Hematopoietic multipotent progenitor cell treated with erythropoietin and hydrocortisone succinate and interleukin-3 and kit ligand, for 6 days (in vitro differentiated cells): Measurements from ENCODE around the gene UCP3.
"Not testable (repeated sequence)": the region's sequence is repeated elsewhere in the genome, so short reads cannot be mapped to it uniquely, and the experiment has no call there.

ENCODE experiments used
- DNase-seq: peaks from one replicate; pipeline ENCODE4 v3.0.0-alpha.2; 2015

The UCP3 gene

DNA sequence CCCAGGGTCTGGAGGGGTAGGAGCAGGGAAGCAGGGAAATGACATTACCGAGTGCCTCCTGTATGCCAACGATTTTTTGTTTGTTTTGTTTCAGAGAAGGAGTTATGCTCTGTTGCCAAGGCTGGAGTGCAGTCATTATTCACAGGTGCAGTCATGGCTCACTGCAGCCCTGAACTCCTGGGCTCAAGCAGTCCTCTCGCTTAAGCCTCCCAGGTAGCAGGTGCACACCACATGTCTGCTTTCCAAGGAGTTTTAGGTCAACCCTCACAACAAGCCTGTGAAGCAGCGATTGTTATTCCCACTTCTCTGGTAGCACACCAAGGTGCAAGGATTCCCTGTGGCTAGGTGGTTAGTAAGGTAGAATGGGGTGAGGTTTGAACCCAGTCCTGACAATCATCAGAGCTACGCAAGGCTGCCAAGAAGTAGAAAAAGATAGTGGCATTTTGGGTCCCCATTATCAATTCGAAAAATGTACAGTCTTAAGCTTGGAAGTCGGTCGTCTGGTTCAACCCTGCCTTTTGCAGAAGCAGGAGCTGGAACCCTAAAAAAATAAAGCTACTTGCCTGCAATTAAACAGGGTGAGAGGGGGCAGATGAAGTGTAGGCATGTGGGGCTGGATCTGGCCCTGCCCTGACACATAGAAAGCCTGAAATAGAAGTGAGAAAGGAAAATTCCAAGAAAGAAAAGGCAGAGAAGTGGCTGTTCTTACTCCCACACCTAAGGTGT is 9.1 kb downstream of the UCP3 start:
- DNase-seq: no peak

DNA sequence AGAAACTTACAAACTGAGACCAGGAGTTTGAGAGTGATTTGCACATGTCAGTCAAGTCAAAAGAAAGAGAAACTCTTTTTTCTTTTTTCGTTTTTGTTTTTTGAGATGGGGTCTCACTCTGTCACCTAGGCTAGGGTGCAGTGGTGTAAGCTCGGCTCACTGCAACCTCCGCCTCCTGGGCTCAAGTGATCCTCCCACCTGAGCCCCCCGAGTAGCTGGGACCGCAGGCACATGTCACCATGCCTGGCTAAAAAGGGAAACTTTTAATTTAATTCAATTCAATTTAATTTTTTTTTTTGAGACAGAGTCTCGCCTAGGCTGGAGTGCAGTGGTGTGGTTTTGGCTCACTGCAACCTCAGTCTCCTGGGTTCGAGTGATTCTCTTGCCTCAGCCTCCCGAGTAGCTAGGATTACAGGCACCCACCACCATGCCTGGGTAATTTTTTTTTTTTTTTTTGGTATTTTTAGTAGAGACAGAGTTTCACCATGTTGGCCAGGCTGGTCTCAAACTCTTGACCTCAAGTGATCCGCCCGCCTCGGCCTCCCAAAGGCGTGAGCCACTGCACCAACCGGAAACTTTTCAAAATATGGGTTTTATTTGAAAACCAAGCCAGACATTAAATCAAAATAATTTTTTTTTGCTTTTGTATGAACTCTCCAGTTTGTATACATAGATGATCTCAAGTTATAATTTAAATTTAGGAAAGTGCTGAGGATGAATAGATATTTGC is 9.9 kb downstream of the UCP3 start:
- no peak for DNase-seq

DNA sequence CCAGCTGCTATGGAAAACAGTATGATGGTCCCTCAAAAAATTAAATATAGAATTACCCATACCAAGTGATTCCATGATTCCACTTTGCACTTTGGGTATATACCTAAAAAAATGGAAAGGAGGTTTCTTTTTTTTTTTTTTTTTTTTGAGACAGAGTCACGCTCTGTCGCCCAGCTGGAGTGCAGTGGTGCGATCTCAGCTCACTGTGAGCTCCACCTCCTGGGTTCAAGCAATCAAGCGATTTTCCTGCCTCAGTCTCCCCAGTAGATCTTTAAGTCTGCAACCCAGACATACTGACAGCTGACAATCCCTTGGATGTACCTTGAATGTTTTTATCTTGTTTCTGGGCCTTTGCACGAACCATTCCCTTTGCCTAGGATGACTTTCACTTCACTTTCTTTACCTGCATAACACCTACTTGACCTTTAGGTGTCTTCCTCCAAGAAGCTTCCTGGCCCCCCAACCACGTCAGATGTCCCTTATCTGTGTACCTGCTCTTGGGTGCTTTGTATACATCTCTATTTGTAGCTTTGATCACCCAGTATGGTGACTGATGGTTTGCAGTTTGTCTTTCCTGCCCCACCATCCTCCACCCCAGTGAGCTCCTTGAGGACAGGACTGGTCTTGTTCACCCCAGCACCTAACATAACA is 11.6 kb downstream of the UCP3 start:
- no peak for DNase-seq

DNA sequence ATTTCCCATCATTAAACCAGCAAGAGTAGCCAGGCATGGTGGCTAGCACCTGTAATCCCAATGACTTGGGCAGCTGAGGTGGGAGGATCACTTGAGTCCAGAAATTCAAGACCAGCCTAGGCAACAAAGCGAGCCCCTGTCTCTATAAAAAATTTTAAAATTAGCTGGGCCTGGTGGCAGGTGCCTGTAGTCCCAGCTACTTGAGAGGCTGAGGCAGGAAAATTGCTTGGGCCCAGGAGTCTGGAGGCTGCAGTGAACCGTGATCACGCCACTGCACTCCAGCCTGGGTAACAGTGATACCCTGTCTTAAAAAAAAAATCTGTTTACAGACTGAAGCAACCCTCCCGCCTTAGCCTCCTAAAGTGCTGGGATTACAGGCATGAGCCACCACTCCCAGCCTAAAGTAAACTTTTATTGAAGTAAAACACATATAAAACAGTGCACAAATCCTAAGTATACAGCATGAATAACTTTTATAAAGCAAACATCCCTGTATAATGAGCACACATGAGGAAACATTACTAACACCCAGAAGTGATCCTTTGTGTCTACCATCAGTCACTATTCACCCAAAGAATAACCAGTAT is 12.6 kb downstream of the UCP3 start:
- no peak for DNase-seq

DNA sequence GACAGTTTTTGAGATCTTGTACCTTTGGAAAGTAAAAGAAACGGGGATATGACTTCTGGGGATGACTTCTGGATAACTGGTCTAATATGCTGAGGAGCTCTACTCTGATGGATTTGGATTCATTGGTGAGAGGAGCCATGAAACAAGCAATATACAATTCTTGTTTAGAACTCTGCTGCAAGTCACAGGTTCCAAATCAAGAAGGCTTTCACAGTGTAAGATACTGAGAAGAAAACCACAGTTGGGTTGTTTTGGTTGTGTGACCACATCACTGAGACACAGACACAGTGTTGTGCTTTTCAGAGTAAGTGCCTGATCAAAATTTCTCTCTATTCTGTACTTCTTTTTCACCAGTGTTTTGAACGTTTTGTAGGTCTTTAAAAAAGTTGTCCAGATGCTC is 13.2 kb downstream of the UCP3 start:
- DNase-seq: no peak

DNA sequence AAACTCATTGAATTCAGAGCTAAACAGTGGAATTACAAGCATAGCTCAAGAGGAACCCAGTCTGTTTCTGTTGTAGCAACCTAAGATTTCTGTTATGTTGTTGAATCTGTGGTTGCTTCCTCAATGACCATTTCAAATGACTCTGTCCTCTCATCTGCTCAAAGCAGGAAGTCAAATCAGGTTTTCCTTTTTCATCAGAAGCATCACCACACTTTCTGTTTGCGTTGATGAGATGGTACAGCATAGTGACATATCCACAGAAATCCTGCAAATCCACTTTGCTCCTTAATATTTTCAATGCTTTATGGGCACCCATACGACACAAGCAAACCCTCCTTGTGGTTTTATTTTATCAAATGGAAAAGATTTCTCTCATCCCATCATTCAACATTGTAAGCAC is 13.6 kb downstream of the UCP3 start:
- peak; percentile 56 for DNase-seq

DNA sequence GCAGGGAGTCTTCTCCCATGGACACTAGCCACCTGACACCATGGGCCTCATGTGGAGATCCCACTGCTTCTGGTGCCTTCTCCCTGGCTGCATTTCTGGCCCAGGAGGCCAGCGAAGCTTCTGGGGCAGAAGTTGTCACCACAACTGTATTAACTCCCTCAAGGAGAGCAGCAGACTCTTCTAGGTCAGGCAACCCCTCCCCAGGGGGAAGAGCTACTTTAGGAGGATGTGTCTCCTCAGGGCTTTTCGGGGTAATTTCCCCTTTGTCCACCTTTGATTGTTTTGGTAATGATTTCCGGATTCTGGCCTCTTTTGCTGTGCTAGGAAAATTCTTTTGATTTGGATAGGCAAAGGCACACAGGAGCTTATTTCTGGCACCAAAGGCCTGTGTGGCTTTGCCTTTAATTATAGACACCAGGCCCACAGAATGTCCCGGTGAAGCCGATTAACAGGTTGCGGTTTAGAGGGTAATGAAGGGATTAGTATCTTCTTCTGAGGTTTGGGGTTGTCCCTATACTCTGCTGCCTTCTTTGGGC is 17.3 kb downstream of the UCP3 start:
- DNase-seq: no peak

DNA sequence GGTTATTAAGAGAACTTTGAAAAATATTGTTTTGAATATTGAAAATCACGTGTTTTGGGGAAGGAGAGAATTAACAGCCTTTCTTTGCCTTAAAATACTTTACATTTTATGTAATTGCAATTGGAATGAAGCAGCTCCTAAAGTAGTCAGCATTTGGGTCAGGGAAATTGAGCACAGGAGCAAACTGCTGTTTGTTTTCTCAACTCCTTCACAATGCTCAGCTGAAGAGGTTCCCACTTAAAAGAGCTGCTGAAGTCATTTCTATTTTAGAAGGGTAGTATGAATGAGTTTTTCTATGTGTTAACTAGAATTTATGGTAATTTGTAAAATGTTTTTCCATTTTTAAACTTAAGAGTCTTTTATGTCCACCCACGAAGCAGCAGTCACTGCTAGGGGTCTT is 18.2 kb downstream of the UCP3 start:
- no peak for DNase-seq

DNA sequence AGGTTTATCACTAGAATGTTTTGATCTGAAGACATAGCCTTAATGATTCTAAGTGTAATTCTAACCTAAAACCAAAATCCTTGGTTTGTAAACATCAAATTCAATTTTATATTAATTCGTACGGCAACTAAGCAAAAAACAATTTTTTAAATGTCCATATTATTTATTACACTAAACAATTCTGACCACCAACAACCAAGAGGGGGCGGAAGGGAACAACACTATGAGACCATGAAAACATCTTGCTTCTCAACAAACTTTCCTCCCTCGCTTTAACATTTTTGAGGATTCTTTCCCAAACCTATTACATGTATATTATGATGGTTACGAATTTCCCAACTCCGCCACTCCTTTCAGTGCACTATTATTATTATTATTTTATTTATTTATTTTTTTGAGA is 19.7 kb downstream of the UCP3 start:
- DNase-seq: peak; percentile 58

DNA sequence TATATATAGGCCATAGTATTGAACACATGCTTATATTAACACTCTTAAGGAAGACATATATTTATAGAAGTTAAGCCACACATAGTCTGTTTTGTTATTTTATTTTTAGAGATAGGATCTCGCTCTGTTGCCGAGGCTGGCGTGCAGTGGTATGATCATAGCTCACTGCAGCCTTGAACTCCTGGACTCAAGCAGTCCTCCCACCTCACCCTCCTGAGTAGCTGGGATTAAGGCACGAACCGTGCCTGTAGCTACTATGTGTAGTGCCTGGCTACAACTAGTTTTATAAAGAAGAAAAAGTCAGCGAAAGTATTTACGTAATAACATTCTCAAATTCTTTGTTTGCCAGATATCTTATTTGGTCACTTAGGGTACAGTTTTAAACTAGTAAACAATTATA is 20.7 kb downstream of the UCP3 start:
- DNase-seq: no peak

DNA sequence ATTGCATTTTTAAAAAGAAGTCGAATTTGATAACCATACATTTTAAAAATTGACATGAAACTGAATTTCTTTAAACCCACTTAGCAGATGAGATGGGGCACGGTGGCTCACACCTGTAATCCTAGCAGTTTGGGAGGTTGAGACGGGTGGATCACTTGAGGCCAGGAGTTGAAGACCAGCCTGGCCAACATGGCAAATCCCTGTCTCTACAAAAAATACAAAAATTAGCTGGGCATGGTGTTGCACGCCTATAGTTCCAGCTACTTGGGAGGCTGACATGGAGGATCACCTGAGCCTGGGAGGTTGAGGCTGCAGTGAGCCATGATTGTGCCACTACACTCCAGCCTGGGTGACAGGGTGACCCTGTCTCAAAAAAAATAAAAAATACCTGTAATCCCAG is 23.2 kb downstream of the UCP3 start:
- DNase-seq: not testable (repeated sequence)

DNA sequence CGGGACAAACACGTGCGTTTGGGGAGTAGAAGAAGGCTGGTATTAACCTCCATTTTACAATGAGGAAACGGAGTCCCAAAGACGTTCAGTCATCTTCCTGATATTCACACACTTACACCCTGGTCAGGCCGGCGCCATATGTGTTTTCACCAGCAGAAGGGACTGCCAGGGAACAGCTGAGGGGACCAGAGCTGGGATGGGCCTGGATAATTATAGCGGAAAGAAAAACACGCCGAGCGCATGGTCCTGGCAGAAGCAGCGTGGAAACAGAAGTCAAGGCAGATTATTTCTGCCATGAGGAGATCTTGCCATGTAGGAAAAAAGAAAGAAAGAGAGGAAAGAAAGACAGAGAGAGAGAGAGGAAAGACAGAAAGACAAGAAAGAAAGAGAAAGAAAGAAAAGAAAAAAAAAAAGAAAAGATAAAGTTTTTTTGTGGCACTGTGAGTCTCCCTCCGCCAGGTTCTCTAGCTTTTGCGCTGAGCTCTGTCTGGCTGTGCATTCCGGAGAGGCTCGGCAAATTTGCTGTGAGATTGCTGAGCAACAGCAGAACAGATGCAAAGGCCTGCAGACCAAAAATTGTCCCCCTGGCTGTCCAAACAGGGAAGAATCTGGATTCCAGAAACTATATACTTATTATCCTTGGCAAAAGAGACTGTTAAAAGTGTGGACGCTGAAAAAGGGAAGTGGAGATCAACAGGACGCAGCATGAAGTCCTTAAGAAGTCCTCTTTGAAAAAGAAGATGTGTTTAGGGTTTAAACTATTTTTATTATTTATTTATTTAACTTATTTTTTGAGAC is 24.9 kb downstream of the UCP3 start:
- DNase-seq: peak; percentile 58

DNA sequence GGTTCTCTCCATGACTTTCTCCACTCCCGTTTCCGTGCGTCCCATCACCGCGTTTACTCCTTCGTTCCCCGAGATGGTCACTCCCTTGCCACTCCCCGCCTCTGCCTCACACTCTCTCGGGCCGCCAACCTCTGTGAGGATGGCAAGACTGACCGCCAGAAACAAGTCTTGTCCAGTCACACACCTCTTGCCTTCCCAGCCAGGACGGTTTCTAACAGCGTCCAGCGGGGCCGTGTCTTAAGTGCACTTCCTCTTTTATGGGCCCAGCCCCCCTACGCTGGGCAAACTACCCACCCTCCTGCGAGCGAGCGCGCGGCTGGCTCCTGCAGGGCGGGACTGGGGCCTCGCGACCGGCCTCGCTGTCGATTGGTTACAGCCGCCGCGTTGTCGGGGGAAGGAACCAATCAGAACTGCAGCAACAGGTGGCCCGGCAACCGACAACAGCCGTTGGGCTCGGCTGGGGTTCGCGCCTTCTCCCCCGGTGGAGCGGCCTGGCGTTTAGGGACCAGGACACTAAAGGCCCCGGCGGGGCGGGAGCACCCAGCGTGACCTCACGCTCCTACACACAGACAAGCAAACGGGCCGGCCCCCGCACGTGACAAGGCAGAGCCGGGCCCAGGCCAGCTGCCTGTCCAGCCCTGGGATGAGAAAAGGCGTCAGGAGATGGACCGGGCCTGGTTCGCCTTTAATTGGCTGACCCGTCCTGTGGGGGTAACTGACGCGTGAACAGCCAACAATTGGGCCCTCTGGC is 25.7 kb downstream of the UCP3 start:
- peak; percentile 98 for DNase-seq

DNA sequence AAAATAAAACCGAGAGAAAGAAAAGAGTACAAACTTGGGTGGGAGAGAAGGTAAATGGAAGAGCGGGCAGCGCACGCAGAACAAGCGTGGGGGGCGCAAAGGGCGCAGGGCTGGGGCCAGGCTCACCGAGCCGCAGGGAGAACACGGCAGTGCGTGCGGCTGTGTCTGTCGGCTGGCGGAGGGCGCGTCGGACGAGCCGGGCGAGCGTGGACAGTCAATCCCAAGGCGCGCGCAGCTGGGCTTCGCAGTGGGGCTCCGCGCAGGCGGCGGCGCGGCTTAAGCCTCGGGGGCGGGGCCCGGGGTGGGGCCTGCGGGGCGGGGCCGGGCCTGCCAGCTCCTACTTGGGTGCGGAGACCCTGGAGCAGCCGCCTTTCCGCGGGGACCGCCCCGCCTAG is 26.3 kb downstream of the UCP3 start, which contains the start of gene UCP2:
TSS of gene UCP2 (minus strand) at position 249 of the 395 bp plus-strand sequence. CDS start 4,465 bp downstream, outside the sequence.
- DNase-seq: peak; percentile 94

DNA sequence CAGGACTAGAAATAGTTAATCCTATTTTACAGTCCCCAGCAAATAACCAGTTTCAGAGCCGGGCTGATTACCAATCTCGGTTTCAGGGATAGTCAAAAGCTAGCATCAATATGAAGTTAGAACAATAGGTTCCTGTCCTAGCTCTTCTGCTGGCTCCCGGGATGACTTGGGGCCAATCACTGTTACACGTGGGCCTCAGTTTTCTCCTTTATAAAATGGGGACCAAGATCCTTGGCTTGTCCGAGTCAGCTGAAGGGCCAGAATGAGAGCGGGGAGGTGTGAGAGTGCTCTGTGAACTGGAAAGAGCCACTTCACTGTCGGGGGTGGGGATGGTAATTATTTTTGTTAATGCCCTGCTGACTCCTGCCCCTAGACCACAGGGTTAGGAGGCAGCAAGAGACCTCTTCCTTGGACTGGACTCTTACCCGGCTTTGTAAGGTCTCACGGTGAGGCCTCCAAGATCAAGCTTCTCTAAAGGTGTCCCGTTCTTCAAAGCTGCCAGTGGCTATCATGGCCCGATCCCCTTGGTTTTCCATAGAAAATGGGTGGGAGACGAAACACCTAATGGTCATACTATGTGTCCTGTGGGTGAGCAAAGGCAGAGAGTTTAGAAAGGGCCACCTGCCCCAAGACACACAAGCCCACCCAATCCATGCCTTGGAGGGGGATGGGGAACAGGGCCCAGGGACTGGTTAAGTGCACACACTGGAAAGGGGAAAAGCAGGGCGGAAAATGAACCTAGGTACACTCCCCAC is 27.7 kb downstream of the UCP3 start:
- no peak for DNase-seq

DNA sequence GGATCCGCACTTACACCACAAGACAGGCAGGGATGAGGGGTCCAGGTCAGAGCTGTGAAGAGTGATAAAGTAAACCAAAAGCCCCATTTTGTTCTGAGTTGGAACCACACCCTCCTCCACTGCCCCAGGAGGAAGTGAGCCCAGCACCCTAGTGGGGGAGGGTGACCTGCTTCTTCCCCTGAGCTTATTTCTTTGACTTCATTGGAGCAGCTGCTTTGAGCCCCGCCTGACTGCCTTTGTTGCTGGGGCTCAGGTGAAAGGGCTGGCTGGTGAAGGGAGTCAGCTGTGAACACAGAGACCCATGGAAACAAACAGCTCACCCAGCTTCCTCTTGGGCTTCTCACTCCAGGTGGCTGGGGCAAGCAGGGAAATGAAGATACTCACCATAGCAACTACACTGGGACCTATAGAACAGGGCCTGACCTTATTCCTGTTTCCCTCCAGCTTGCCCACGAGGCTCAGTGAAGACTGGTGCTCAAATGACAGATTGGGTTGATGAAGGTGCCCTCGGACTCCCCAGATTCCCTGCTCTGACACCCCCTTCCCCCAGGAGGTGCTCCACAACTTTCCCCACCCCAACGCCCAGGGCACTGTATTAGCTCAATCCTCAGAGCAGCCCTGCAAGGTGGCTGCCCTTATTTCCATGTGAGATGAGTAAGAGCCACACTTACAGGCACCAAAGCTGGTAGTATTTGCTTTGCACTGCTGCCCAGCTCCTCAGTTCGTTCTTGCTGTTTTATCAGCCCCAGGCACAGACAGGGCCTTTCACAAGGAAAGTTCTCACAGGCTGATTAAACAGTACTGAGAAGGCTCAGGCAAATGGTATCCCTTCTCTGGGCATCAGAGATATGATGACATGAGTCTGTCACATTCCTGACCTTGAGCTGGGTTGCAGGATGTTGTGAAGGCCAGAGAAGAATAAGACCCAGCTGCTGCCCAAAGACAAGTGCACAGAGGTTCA is 28.6 kb downstream of the UCP3 start:
- peak; percentile 94 for DNase-seq

DNA sequence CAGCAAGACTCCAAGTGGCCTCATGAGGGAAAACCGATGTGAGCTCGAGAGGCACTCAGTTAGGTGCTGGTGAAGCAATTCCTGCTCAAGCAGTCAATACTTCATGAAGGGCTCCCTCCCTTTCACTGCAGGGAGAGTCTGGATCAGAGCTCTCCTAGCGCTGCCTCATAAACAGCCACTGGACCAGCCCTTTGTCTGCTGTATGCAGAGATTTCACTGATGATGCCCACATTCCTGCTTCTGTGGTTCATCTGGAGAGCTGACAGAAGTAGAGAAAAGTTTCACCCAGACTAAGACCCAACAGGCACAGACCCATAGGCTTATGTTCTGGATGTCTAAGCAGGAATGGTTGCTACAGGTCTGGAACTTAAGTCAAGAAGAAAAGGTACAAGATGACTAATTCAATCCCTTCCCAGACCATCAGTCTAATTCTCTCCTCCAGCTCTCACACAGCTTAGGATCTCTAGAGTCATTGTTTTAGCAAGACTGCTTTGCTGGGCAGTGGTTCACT is 30.3 kb downstream of the UCP3 start:
- DNase-seq: no peak

DNA sequence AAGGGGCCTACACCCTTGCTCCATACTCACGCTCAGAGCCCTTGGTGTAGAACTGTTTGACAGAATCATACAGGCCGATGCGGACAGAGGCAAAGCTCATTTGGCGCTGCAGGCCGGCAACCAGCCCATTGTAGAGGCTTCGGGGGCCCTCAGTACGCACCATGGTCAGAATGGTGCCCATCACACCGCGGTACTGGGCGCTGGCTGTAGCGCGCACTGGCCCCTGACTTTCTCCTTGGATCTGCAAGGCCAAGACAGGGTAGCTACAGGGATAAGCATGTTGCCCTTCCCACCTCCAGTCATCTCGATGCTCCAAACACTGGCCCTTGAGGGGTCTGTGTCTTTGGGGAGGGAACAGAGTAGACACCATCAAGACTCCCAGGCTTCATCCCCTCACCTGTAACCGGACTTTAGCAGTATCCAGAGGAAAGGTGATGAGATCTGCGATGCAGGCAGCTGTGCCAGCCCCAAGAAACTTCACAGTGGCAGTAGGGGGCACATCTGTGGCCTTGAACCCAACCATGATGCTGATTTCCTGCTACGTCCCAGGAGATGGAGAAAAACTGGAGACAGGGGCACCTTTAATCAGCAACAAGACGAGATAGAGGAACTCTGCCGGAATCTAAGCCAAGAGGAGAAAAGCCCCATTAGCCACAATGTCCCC is 30.9 kb downstream of the UCP3 start:
- no peak for DNase-seq
